HEK293T (cell line): ENCODE data around the gene VASP.

Experiments
- ARNT ChIP-seq: fragments of 450-650 bp; IDR thresholded peaks from 2 replicates; pipeline ENCODE4 v1.6.1; 2017; ENCODE audit warnings: mild to moderate bottlenecking
- CTBP1 ChIP-seq: fragments of 450-650 bp; IDR thresholded peaks from 2 replicates; pipeline ENCODE4 v1.6.1; 2016; ENCODE audit warnings: borderline replicate concordance
- FOXA1 ChIP-seq: fragments of 450-650 bp; IDR thresholded peaks from 2 replicates; pipeline ENCODE4 v1.6.1; 2016; ENCODE audit warnings: mild to moderate bottlenecking
- FOXK2 ChIP-seq: fragments of 450-650 bp; IDR thresholded peaks from 2 replicates; pipeline ENCODE4 v1.6.1; 2016; ENCODE audit warnings: mild to moderate bottlenecking
- FOXM1 ChIP-seq: fragments of 450-650 bp; IDR thresholded peaks from 2 replicates; pipeline ENCODE4 v1.6.1; 2017; ENCODE audit warnings: mild to moderate bottlenecking, borderline replicate concordance
- HDGF ChIP-seq: fragments of 450-650 bp; IDR thresholded peaks from 2 replicates; pipeline ENCODE4 v1.6.1; 2017; ENCODE audit warnings: antibody characterized with exemption, borderline replicate concordance
- NFRKB ChIP-seq: fragments of 450-650 bp; IDR thresholded peaks from 2 replicates; pipeline ENCODE4 v1.6.1; 2016; ENCODE audit warnings: mild to moderate bottlenecking, moderate library complexity
- PKNOX1 ChIP-seq: fragments of 450-650 bp; IDR thresholded peaks from 2 replicates; pipeline ENCODE4 v1.6.1; 2016
- SP1 ChIP-seq: fragments of 450-650 bp; IDR thresholded peaks from 2 replicates; pipeline ENCODE4 v1.6.1; 2017
- TARDBP ChIP-seq: fragments of 450-650 bp; IDR thresholded peaks from 2 replicates; pipeline ENCODE4 v1.6.1; 2016
- ZNF384 ChIP-seq: fragments of 450-650 bp; IDR thresholded peaks from 2 replicates; pipeline ENCODE4 v1.6.1; 2016

- TF ChIP-seq FOXM1 (no peak), FOXK2 (no peak), SP1 (no peak), ARNT (no peak), PKNOX1 (no peak), HDGF (no peak), CTBP1 (no peak), FOXA1 (no peak), TARDBP (no peak), NFRKB (no peak), ZNF384 (peak; percentile 60)
Observed at GRCh38 chr19:45505996-45506245, 1.4 kb upstream of the VASP start.
